HG03457 (cell line): ENCODE measurements around the gene MYL4.
"Not testable (repeated sequence)": the region's sequence is repeated elsewhere in the genome, so short reads cannot be mapped to it uniquely, and the experiment has no call there.

ENCODE experiments used
- ATAC-seq: cut with Tn5 transposase; IDR thresholded peaks from one replicate; pipeline ENCODE4 v1.9.1; 2021; ENCODE audit warnings: moderate number of reproducible peaks; ENCODE audit not compliant: unreplicated experiment

Gene MYL4

DNA sequence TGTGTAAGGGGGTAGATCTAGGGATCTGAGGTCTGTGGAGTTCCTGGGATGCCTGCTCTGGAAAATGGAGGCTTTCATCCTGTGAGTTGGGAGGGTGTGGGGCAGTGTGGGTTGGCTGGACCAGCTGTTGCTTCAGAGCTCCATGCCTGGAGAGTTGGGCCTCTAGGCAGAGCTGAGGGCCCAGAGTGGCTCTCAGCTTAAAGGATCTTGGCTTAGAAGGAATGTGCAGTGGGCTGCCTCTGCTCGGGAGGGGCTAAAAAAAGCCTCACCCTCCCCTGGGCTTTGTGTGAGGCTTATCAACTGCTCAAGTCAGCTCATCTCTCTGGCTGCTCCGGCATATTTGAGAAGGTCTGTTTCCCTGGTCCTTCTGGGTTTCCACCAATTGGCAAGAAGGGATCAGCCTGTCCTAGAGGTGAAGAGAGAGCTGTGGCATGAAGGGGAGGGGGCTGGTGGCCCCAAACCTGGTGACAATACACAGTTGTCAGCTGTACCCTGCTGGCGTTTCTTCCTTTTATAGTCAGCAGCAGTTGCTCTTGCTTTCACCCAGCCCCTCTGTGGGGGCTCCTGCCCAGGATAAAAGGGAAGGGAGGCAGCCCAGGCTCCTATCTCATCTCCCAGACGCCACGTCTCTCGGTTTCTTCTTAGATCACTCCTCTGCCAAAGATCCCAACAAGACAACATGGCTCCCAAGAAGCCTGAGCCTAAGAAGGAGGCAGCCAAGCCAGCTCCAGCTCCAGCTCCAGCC lies at the start of gene MYL4:
TSS of gene MYL4 (plus strand) at position 605 of the 745 bp plus-strand sequence. CDS start at position 680, 75 bp downstream.
- ATAC-seq, result no peak

- no peak for ATAC-seq
Measured at GRCh38 chr17:47162013-47162622, 47.0 kb upstream of the MYL4 start.

- no peak for ATAC-seq
Measured at GRCh38 chr17:47164263-47164662, 44.9 kb upstream of the MYL4 start.

- no peak for ATAC-seq
Measured at GRCh38 chr17:47165137-47165536, 44.0 kb upstream of the MYL4 start.

GRCh38 chr17:47166854-47167253 lies 42.3 kb upstream of the MYL4 start:
- not testable (repeated sequence) for ATAC-seq

- ATAC-seq, result not testable (repeated sequence)
Measured at GRCh38 chr17:47168896-47169295, 40.3 kb upstream of the MYL4 start.

DNA sequence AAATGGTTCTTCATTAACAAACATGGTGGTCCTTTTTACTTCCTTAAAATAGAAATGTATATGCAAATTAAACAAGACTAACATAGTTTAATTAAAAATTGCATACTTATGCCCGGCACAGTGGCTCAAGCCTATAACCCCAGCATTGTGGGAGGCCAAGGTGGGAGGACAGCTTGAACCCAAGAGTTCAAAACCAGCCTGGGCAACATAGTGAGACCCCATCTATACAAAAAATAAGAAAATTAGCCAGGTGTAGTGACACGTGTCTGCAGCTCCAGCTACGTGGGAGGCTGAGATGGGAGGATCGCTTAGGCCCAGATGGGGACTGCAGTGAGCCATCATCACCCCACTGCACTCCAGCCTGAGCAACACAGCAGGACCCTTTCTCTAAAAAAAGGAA lies 38.4 kb upstream of the MYL4 start:
- ATAC-seq, result no peak

- no peak for ATAC-seq
Measured at GRCh38 chr17:47172696-47173565, 36.2 kb upstream of the MYL4 start.

GRCh38 chr17:47174823-47175222 lies 34.3 kb upstream of the MYL4 start:
- not testable (repeated sequence) for ATAC-seq

DNA sequence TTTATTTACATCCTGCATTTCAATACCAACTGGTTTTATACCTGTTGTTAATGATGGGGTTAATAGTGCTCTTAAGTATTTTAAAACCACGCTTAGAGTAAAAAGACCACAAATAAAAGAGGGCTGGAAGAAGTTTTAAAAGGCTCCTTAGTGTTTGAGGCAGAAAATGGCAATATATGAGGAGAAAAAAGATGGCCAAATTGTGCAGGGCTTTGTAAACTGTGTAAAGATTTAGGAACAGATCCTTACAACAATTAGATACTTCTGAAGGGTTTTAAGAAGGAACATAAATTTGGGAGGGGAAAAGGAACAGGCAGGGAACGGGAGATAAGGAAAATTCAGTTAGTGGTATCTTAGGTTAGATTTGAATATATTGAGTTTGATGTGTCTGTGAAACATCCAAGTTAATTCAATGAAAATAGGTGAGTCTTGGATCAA lies 32.7 kb upstream of the MYL4 start:
- ATAC-seq, result no peak

DNA sequence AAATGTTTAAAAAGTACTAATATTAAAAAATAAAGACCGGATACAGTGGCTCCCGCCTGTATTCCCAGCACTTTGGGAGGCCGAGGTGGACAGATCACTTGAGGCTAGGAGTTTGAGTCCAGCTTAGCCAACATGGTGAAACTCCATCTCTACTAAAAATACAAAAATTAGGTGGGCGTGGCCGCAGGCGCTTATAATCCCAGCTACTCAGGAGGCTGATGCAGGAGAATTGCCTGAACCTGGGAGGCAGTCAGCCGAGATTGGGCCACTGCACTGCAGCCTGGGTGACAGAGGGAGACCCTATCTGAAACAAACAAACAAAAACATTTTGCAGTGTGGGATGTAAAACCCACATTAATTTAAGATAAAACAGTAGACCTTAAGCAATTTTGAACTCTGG lies 31.9 kb upstream of the MYL4 start:
- ATAC-seq, result no peak

DNA sequence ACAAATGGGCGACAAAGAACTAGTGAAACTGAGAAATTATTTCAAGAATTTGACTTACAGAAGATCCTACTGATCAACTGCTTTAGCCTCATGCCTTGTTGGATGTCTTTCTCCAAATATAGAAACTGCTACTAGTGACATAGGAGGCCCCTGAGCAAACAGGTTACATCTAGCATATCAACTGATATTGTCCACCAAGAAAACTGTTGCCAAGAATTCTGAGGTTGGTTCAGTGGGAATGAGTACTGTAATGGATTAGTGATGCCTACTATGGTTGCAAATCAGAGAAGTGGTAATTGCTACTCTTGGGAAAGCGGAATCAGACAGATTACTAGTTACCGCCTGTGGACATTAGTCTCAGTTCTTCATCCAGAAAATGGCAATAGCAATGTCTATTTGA lies 30.0 kb upstream of the MYL4 start:
- ATAC-seq, result no peak

DNA sequence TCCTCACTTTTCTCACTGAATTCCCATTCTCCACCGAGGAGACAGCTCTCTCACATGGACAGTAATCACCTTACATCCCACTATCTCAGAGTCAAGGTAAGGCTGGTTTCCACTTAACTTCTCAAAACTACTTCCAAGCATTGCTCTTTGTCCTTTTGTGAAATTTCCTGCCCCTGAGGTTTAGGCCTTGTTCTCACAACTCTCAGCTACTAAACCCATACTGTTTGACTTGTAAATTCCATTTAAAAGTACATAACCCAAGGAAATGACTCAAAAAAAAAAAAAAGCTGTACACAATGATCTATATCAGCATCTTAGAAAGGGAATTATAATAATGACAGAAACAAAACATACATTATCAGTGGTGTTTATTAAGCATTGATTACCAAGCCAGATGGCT lies 28.8 kb upstream of the MYL4 start:
- no peak for ATAC-seq

- ATAC-seq, result not testable (repeated sequence)
Measured at GRCh38 chr17:47180988-47181387, 28.2 kb upstream of the MYL4 start.

- no peak for ATAC-seq
Measured at GRCh38 chr17:47184681-47185080, 24.5 kb upstream of the MYL4 start.

GRCh38 chr17:47188271-47188875 lies 20.8 kb upstream of the MYL4 start:
- ATAC-seq, result no peak

- ATAC-seq, result peak; percentile 85
Measured at GRCh38 chr17:47188876-47189731, 20.0 kb upstream of the MYL4 start, which contains the start of gene CDC27. CDC27 (minus strand) TSS chr17:47189295; CDS start chr17:47189172, 123 bp downstream.

DNA sequence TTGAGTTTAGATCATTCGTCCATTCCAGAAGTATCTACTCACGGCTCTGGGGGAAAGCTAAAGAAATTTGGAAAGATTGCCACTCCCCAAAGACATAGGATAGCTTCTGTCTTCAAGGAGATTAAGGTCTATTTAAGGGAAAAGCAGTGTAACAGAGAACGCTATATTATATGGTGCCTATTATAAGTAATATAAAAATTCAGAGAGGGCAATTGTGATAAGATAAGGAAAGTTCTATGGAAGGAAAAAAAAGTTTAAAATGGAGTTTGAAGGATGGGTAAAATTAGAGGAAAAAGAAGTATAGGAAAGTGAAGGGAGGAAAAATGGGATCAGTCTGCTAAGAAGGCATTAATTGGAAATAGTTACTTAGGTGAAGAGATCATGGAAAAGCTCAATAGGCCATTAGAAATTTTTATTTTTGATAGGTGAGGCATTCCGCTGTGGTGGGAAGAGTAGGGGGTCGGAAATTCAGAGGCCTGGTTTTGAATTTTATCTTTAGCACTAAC lies 19.4 kb upstream of the MYL4 start:
- no peak for ATAC-seq

- ATAC-seq, result no peak
Measured at GRCh38 chr17:47190243-47190642, 18.9 kb upstream of the MYL4 start.

DNA sequence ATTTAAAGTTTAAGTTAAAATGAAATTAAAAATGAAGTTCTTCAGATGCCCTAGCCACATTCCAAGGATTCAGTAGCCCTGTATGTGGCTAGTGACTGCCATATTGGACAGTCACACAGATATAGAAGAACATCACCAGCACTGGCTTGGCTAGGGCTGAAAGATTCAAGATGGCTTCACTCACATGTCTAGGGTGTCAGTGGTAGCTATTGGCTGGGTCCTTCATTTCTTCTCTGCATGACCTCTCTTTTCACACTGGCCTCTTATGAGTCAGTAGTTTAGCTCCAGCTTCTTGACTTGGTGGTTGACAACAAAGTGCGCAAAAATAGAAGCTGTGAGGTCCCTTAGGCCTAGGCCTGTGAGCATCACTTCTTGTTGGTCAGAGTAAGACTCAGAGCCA lies 18.4 kb upstream of the MYL4 start:
- ATAC-seq, result no peak
